K562 (cell line): ENCODE results near the gene HTRA3. TPM values are rescaled to one million over a fixed set of nuclear protein-coding genes. Genes with fewer than 3 reads are reported as not detected.
A peak's percentile ranks its signal among the peaks of the same experiment; 100 is the strongest.

Experiments
- ASH1L ChIP-seq: fragments of 450-650 bp; IDR thresholded peaks from 2 replicates; pipeline ENCODE4 v1.6.1; 2018; ENCODE audit warnings: borderline replicate concordance, mild to moderate bottlenecking, low read depth; ENCODE audit not compliant: partially characterized antibody
- BRCA1 ChIP-seq, 2 experiments: fragments of 450-650 bp in 1 of 2; sonication (generic) in 1 of 2; formaldehyde crosslinking in 1 of 2; IDR thresholded peaks; 2 replicates each; pipeline versions ENCODE4 v1.5.0 to v1.6.1; 2017 to 2020; ENCODE audit warnings: mild to moderate bottlenecking in 1 of 2, missing genetic modification reagents in 1 of 2
- EHMT2 ChIP-seq: fragments of 450-650 bp; IDR thresholded peaks from 2 replicates; pipeline ENCODE4 v1.6.1; 2018; ENCODE audit warnings: antibody characterized with exemption
- GATAD2A ChIP-seq: fragments of 450-650 bp; IDR thresholded peaks from 2 replicates; pipeline ENCODE4 v1.6.1; 2017
- KLF6 ChIP-seq: fragments of 250-450 bp; sonication (Bioruptor Pico); IDR thresholded peaks from 2 replicates; pipeline ENCODE4 v1.4.0; 2020; ENCODE audit warnings: mild to moderate bottlenecking, moderate library complexity, borderline replicate concordance
- MNT ChIP-seq, 2 experiments: fragments of 450-650 bp; conservative IDR thresholded peaks; 2 replicates each; pipeline ENCODE4 v1.6.1; 2017; ENCODE audit warnings: mild to moderate bottlenecking in 2 of 2, moderate library complexity in 2 of 2
- POLR2AphosphoS5 ChIP-seq: IDR thresholded peaks from 2 replicates; pipeline ENCODE4 v1.6.1; 2011; ENCODE audit warnings: mild to moderate bottlenecking, low read depth, low read length, moderate library complexity; ENCODE audit not compliant: control insufficient read depth, insufficient read depth
- RAD51 ChIP-seq: fragments of 450-650 bp; IDR thresholded peaks from 2 replicates; pipeline ENCODE4 v1.7.1; 2016; ENCODE audit warnings: low read depth, mild to moderate bottlenecking, borderline replicate concordance
- THRB ChIP-seq: fragments of 450-650 bp; formaldehyde crosslinking; conservative IDR thresholded peaks from 2 replicates; pipeline ENCODE4 v1.4.0; 2022; ENCODE audit warnings: mild to moderate bottlenecking, missing genetic modification characterization
- YBX1 ChIP-seq: fragments of 450-650 bp; IDR thresholded peaks from 2 replicates; pipeline ENCODE4 v1.7.1; 2016; ENCODE audit warnings: mild to moderate bottlenecking
- ZNF280B ChIP-seq: fragments of 250-450 bp; sonication (Bioruptor Pico); IDR thresholded peaks from 2 replicates; pipeline ENCODE4 v1.5.1; 2021; ENCODE audit warnings: mild to moderate bottlenecking
- polyA plus RNA-seq, 8 experiments: library from polyadenylated mRNA; depleted of rRNA in 4 of 8; stranded (reverse) in 5 of 8; unstranded in 3 of 8; fragments of >200 nt; fragmentation: Nextera tagmentation in 2 of 8; fragmentation: Illumina TruSeq in 1 of 8; extraction: Ambion mirVana in 2 of 8; extraction: Trizol in 1 of 8; gene quantifications; 2 replicates each; pipeline versions ENCODE4 v1.2.1 to v1.2.3, GENCODE V29; 2011 to 2014; ENCODE audit warnings: inconsistent platforms in 1 of 8, missing spikeins in 1 of 8
- total RNA-seq, 7 experiments: library from RNA; depleted of rRNA in 6 of 7; stranded (reverse); fragments of >200 nt in 6 of 7; fragmentation: Illumina TruSeq in 2 of 7; extraction: Trizol in 2 of 7; gene quantifications; 2 replicates each; pipeline versions ENCODE4 v1.2.1 to v1.2.3, GENCODE V29; 2011 to 2021; ENCODE audit warnings: low replicate concordance in 1 of 7
- TF ChIP-seq, protein P1 (sequence below): sonication (generic); formaldehyde crosslinking; IDR thresholded peaks from 2 replicates; pipeline ENCODE4 v1.8.0; 2022; ENCODE audit warnings: mild to moderate bottlenecking, missing genetic modification reagents, borderline replicate concordance

Gene HTRA3
- total and polyA plus RNA-seq, 9 of the 15 experiments (the other 6 are each of a cell fraction or from before 2014, with no cell fraction given) = 0.04 TPM; not detected in 8

- no peak for TF ChIP-seq POLR2AphosphoS5
- no peak for TF ChIP-seq YBX1
- TF ChIP-seq KLF6 (CRISPR knock-in tag) = no peak
- no peak for TF ChIP-seq BRCA1 (IDR thresholded peaks at IDR 0.05)
- TF ChIP-seq BRCA1 (CRISPR knock-in tag; IDR thresholded peaks at IDR 0.05) = no peak
- 0 out of 2 replicates have a peak, but pooled peaks have one; percentile 49 for TF ChIP-seq THRB (CRISPR knock-in tag)
- TF ChIP-seq ZNF280B (CRISPR knock-in tag) = no peak
- no peak for TF ChIP-seq RAD51
- TF ChIP-seq GATAD2A = no peak
- TF ChIP-seq EHMT2 = peak; percentile 60; the same call in 1 of the 2 replicates
- no peak for TF ChIP-seq MNT (conservative IDR thresholded peaks at IDR 0.05)
- TF ChIP-seq, protein P1, sequence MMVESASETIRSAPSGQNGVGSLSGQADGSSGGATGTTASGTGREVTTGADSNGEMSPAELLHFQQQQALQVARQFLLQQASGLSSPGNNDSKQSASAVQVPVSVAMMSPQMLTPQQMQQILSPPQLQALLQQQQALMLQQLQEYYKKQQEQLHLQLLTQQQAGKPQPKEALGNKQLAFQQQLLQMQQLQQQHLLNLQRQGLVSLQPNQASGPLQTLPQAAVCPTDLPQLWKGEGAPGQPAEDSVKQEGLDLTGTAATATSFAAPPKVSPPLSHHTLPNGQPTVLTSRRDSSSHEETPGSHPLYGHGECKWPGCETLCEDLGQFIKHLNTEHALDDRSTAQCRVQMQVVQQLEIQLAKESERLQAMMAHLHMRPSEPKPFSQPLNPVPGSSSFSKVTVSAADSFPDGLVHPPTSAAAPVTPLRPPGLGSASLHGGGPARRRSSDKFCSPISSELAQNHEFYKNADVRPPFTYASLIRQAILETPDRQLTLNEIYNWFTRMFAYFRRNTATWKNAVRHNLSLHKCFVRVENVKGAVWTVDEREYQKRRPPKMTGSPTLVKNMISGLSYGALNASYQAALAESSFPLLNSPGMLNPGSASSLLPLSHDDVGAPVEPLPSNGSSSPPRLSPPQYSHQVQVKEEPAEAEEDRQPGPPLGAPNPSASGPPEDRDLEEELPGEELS = no peak
- TF ChIP-seq ASH1L = no peak
Observed at GRCh38 chr4:8321220-8321619, 51.7 kb downstream of the HTRA3 start (continued).
